ENCODE results near the gene MED19.
"Not testable (repeated sequence)": the region's sequence is repeated elsewhere in the genome, so short reads cannot be mapped to it uniquely, and the experiment has no call there.

The MED19 gene

DNA sequence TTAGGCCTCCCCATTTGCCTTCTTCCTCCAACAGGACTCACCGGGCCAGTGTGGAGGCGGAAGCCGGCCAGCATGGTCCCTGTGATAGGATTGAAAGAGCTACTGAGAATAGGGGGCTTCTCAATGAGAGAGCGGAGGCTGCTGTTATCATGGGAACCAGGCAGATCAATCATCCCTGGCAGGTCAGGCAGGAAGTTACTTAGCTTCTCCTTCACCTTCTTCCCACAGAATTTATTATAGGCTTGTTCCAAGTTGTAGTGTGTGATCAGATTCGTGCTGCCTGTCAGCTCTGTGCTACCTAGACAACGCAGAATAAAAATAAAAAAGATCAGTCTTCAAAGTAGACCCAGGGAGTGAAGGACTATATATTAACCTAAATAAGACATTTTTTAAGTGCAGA is 7.1 kb downstream of the MED19 start:
- DNase-seq, result no peak

DNA sequence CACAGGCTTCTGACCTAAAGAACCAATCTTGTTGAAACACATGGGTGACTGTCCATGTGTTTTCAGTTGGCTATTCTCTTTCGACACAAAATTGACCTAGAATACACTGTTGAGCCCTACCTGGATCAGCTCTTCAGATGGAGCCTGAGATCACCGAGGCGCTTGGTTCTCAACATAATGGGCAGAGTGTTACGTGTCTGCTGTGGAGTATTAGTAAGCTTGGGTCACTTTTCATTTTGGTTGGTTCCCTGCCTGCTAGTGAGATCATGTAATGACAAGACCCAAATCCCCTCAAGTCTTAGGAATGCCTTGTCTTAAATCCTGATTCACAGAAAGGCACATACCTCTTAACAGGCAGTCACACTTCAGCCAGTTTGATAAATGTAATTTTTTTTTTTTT is 8.7 kb downstream of the MED19 start:
- DNase-seq, result no peak

DNA sequence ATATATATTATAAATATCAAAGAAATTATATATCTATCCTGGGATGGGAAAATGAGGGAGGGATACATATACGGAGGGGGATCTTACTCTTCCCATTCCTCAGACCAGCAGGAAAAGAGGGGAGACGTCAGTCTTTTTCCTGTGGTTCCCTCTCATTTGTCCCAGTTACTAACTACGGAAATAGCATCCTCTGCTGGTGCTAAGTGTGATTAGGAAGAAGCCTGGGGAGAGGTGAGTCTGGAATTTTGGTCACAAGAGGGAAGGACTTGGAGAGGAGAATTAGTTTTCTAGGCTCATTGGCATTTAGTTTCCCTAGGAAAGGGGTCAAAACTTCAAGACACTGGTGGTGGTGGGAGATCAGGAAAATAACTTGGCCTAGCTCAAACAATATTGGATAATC is 11.6 kb downstream of the MED19 start:
- no peak for DNase-seq

DNA sequence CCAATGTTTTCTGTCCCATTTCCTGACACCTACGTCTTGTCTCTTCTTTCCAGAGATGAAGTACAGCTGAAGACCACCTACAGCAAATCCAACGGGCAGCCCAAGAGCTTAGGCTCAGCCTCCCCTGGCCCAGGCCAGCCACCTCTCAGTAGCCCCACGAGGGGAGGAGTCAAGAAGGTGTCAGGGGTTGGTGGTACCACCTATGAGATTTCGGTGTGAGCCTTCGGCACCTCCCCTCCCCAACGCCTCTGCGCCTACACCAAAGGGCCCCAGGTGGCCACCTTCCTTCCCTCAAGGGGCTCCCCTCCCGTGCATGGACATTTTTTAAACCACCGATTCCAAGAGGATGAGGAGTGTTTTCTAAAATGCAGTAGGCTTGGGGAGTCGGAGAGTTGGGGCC is 12.2 kb downstream of the MED19 start:
- DNase-seq, result no peak

DNA sequence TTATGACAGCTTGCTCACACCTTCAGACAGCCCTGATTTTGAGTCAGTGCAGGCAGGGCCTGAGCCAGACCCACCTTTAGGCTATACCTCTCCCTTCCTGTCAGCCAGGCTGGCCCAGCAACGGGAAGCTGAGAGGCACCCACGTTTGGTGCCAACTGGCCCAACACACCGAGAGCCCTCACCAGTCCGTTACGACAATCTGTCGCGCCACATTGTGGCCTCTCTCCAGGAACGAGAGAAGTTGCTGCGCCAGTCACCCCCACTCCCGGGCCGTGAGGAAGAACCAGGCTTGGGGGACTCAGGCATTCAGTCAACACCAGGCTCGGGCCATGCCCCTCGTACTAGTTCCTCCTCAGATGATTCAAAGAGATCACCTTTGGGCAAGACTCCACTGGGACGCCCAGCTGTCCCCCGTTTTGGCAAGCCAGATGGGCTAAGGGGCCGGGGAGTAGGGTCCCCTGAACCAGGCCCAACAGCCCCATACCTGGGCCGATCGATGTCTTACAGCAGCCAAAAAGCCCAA is 13.1 kb downstream of the MED19 start:
- DNase-seq, result no peak

DNA sequence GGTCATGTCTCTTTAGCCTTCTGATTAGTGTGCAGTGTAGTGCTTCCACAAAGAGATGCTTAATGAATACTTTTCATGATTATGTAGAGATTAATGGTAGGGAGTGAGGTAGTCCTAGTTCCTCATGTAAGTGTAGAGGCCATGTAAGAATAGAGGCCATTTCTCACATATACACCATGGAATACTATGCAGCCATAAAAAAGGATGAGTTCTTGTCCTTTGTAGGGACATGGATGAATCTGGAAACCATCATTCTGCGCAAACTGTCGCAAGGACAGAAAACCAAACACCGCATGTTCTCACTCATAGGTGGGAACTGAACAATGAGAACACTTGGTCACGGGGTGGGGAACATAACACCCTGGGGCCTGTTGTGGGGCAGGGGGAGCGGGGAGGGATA is 21.5 kb downstream of the MED19 start:
- DNase-seq, result not testable (repeated sequence)

DNA sequence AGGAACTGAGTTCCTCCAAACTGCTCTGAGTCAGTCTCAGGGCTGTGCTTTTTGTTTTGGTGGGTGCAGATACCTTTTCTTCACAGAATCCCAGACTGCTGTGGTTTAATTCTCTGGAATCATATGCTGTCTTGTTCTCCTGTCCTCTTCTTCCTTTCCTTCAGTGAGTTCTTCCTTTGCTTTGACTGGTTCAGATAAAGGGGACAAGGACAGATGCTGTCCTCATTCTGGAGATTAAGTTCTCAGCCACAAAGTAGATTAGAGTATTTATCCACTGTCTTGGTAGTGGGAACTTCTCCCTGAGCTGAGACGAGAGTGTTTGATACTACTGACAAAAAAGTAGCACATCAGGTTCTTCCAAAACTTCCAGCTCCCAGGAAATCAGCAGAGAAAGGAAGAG is 30.8 kb downstream of the MED19 start:
- no peak for DNase-seq

DNA sequence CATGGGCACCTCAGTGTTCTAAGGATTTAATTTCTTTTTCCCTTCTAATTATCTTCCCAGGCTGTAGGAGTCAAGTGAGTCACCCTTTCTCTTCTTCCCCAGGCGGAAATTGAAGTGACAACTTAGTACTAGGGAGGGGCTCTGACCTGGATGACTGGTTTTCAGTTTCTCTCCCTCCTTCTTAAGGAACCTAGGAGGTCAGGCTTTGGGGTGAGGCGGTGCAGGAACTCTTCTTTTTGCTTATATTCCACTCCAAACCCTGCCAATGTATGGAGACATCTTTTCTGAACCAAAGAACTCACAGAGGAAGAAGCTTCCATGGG is 31.5 kb downstream of the MED19 start:
- no peak for DNase-seq

DNA sequence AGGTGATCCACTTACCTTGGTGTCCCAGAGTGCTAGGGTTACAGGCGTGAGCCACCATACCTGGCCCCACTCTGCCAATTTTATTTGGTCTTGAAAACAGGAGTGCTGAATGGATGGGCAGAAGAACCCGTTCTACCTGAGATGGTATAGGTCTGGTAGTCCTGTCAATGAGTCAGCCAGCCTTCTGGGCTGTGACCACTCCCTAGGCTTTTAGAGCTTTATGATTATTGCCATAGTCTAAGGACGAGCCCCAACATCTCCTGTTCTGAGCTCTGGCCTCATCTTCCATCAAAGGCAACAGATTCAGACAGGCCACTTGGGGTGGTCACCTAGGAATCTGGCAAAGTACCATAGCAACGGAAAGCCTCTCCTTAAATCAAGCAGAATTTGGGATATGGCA is 32.6 kb downstream of the MED19 start:
- DNase-seq, result no peak

DNA sequence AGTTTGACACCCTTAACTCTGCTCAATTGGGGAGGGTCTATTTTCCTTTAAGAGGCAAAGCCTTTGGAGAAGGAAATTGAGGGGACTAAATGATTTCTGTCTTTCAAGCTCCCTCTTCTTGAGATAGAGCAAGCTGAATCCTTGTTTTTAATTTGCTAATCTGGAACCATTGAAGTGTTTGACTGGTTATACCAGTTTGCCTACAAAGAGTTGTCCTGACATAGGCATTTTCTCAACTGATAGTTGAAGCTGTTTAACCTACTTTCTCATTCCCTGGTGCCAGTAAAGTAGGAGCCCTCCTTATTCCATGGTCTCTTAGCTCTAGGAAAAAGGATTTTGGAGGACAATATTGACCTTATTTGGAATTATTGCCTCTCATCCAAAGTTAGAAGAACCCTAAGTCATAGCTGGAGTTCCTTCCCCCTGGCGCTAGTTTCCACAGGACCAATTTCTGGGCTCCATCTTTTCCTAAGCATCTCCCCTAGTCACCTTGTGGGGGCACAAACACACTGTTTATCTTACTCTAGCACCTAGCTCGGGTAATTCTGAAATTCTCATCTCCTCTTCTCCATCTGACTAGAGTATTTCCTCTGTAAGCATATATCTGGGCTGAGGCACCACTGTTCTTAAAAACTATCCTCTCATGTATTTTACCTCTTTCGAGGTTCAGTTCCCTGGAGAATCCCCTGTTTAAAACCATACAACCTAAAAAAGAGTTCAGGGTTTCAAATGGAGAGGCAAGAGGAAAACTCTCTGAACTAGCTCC is 36.7 kb downstream of the MED19 start:
- DNase-seq, result no peak

DNA sequence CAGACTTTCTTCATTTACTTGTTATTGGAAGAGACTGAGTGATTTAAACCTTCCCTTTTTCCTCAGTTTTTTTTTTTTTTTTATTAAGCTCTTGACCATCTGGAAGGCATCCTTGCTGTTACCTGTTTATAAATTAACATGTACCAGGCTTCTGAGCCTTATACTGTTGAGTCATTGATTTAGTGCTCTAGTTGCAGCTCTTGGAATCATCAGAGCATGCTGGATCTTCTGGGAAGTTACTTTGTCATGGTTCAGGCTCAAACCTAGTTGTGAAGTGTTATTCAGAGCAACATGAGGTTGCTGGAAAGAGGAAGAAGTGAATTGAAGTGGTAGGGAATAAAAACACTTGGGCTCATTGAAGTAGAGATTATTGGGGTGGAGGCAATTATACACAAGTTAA is 37.8 kb downstream of the MED19 start:
- no peak for DNase-seq

DNA sequence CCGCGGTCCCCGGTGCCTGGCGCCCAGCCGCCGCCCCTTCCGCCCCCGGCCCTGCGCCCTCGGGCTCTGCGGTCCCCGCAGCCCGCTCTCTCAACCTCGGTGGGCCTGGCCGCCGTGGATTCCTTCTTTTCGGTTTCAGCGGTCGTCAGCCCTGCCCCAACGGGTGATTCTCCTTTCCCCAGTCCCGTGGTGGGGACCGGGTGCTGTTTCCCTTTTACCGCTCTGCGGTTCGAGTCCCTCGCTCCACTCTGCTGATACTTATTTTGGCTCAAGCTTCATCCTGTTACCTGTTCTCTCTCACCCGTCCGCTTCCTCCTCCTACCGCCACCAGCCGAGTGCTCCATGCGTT is 43.6 kb downstream of the MED19 start:
- no peak for DNase-seq

DNA sequence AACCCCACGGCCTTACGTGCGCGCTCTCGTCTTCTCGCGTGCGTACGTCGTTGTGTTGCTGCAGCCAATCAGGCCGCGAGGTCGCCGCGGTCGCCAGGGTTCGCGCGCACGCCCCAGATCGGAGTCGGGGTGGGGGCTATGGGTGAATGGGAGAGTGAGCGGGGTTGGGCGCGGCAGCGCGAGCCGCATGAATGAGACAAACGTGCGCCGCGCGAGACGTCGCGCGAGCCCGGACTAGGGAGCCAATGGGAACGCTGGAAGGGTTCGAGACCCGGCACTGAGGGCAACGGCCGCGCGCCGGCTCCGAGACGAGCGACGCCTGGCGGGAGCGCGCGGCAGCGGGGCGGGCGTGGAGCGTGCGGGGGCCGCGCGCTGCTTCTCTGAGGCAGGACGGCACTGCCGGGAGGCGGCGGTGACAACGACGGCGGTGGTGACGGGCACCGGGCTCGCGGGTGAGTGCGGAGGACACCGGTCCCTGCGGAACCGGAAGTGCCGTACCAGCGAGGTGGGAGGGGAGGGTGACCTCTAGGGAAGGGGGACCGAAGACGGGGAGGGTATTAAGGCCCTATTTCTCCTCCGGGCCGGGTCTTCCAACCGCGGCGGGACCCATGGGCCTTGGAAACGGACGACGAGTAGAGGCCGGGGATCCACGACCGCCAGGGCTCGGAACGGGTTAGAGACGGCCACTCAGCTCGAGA is 44.1 kb downstream of the MED19 start, which contains the start of gene ZDHHC5:
ZDHHC5 (plus strand) TSS at position 379 of the 698 bp plus-strand sequence. CDS start 4,977 bp downstream, outside the sequence.
- peak; percentile 98 to 99 for DNase-seq

DNA sequence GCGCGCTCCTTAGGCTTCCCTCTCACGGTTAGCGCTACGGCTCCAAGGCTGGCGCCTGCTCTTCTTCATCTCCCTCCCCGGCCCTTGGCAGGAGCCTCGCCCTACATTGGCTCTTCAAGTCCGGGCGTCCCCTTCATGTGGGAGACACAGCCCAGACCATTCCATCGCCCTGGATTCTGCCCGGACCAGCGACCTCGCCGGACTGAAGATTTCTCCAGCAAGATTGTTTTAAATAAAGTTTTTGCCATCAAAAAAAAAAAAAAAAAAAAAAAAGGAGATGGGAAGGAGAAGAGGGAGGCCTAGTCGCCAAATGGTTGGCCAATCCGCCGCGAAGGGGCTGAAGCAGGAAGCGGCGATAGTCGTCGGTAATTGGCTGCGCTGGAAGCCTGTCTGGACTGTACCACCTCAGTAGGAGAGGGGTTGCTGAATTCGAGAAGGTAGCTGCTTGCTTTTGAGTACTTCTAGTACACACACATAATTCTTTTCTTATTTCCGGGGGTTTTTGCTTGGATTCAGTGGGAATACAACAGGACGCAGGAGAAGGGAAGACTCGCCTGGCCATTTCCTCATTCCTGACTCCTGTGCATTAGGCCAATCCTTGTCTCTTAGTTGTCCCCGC is 44.8 kb downstream of the MED19 start:
- peak; percentile 98 to 99 for DNase-seq

DNA sequence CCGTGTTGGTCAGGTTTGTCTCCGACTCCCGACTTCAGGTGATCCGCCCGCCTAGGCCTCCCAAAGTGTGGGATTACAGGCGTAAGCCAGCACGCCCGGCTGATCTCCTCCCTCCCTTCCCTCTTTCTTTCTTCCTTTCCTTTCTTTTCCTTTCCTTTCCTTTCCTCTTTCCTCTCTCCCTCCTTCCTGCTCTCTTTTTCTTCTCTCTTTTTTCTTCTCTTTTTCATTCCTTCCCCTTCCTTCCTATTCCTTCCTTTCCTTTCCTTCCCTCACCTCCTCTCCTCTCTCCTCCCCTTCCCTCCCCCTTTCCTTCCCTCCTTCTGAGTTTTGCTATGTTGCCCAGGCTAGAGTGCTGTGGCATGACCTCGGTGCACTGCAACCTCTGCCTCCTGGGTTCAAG is 48.0 kb downstream of the MED19 start:
- DNase-seq, result no peak

DNA sequence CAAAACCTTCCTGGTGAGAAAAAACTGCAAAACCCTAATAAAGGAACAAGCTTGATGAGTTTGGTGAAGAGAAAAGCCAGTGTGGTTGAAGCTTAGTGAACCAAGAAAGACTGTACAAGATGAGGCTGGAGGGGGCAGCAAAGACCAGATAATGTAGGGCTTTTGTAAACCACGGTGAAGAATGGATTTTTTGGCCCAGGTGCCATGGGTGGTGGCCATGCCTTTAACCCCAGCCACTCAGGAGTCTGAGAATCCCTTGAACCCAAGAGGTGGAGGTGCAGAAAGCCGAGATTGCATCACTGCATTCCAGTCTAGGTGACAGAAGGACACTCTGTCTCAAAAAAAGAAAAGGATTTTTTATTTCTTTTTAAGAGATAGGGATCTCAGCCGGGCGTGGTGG is 49.1 kb downstream of the MED19 start:
- DNase-seq, result no peak

DNA sequence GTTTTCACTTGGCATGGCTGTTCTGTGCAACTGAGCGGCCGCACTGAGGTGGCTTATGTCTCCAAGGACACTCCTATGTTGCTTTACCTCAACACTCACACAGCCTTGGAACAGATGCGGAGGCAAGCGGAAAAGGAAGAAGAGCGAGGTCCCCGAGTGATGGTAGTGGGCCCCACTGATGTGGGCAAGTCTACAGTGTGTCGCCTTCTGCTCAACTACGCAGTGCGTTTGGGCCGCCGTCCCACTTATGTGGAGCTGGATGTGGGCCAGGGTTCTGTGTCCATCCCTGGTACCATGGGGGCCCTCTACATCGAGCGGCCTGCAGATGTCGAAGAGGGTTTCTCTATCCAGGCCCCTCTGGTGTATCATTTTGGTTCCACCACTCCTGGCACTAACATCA is 52.3 kb downstream of the MED19 start:
- no peak for DNase-seq

DNA sequence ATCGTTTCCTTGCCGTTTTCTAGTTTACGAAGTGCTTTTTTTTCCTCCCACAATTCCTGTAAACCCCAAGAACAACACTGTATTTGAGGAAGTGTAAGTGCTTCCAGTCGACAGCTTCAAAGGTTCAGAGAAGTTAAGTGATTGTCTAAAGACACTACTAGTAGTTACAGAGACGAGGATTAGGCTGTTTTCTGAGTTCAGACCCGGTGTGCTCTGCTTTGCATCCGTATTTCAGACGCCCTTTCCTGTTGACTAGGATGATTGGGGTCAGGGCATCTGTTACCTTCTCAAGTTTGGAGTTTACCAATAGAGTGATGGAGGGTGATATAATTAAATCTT is 54.0 kb downstream of the MED19 start:
- DNase-seq, result no peak

DNA sequence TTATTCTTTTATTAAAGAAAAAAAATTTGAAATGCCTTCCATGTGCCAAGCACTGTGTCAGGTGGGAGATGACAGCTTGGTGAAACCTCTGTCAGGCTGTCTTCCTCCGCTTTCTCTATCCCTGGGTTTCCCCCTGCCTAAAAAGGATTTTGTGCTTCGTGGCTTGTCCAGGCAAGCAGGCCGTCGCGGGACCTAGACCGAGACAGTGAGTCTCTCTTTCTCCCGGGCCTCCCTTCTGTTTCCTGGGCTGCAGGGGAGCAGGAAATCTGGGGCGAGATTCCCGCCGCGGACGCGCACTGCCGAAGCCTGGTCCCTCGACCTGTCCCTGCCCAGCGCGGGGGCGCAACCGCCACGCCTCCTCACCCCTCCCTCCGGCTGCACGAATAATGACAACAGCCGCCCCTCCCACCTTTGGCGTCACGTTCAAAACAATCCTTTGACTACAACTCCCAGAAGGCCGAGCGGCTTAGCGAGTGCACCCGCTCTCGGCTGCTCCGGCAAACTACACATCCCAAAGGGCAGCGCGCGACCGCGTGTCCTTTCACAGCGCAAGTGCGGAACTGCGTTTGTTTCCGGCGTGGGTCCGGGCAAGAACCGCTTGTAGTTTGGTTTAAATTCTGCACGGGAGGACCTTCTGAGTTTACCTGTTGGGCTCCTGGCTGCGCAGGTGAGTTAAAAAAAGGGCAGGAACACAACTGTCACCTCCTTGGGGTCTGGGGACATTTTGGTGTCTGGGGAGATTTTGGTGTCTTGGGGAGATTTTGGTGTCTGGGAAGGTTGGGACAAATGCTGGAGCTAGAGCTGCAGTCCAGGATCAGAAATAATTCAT is 54.6 kb downstream of the MED19 start, which contains the start of gene CLP1:
CLP1 (plus strand) TSS at position 569 of the 829 bp plus-strand sequence. CDS start 1,715 bp downstream, outside the sequence.
- DNase-seq, result peak; percentile 99 to 100

DNA sequence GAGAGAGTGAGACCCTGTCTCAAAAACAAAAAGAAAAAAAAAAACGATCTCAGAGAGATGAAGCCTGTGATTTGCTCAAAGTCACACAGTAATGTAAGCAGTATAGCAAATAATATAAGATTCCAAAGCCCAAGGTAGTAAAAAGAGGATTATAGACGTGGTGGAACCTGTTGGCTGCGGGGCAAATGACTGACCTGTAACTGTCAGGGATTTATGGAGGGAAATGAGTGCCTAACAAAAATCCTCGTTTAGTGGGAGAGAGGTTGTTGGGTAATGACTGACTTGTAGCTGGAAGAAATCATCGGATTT is 55.2 kb downstream of the MED19 start:
- no peak for DNase-seq
